OCI-LY1 (cell line): Measurements from ENCODE around the gene DCTN5.
"Not testable (repeated sequence)": the region's sequence is repeated elsewhere in the genome, so short reads cannot be mapped to it uniquely, and the experiment has no call there.

Experiments
- H2AFZ ChIP-seq: fragments of 200-600 bp; sonication (generic), shearing (Covaris generic); 2 replicates; pipeline ENCODE4 v1.6.0; 2014; ENCODE audit warnings: antibody characterized with exemption, mild to moderate bottlenecking, low read length
- H3F3A ChIP-seq: fragments of 200-600 bp; sonication (generic), shearing (Covaris generic); 2 replicates; pipeline ENCODE4 v1.6.0; 2014; ENCODE audit warnings: mild to moderate bottlenecking, antibody characterized with exemption, low read length, moderate library complexity; ENCODE audit not compliant: insufficient read depth
- H3K27ac ChIP-seq: fragments of 200-600 bp; sonication (generic); 2 replicates; pipeline ENCODE4 v1.5.1; 2014; ENCODE audit warnings: low read length, mixed run types, mild to moderate bottlenecking, low read depth; ENCODE audit not compliant: poor library complexity, severe bottlenecking
- H3K27me3 ChIP-seq: fragments of 200-600 bp; sonication (generic); 2 replicates; pipeline ENCODE4 v1.6.0; 2014; ENCODE audit warnings: antibody characterized with exemption, mild to moderate bottlenecking, low read length, moderate library complexity; ENCODE audit not compliant: insufficient read depth
- H3K36me3 ChIP-seq: fragments of 200-600 bp; sonication (generic); 2 replicates; pipeline ENCODE4 v1.6.1; 2014; ENCODE audit warnings: mild to moderate bottlenecking, antibody characterized with exemption, low read length, moderate library complexity, mixed read lengths; ENCODE audit not compliant: insufficient read depth
- H3K4me1 ChIP-seq: fragments of 200-600 bp; sonication (generic); 2 replicates; pipeline ENCODE4 v1.5.1; 2014; ENCODE audit warnings: mild to moderate bottlenecking, low read length, moderate library complexity; ENCODE audit not compliant: insufficient read depth, severe bottlenecking
- H3K4me2 ChIP-seq: fragments of 200-600 bp; sonication (generic), shearing (Covaris generic); 2 replicates; pipeline ENCODE4 v1.6.1; 2014; ENCODE audit warnings: low read length
- H3K4me3 ChIP-seq: fragments of 200-600 bp; sonication (generic); 2 replicates; pipeline ENCODE4 v1.5.1; 2014; ENCODE audit warnings: low read length, low read depth, mild to moderate bottlenecking, mixed read lengths; ENCODE audit not compliant: poor library complexity, severe bottlenecking
- H3K79me2 ChIP-seq: fragments of 200-600 bp; shearing (Covaris generic); 2 replicates; pipeline ENCODE4 v1.6.1; 2016; ENCODE audit warnings: mixed run types, low read length, mixed read lengths; ENCODE audit not compliant: insufficient read depth
- H3K9ac ChIP-seq: fragments of 200-600 bp; sonication (generic), shearing (Covaris generic); 2 replicates; pipeline ENCODE4 v1.6.1; 2014; ENCODE audit warnings: mild to moderate bottlenecking, low read length, mixed read lengths
- H3K9me2 ChIP-seq: fragments of 200-600 bp; sonication (generic), shearing (Covaris generic); 2 replicates; pipeline ENCODE4 v1.6.1; 2014; ENCODE audit warnings: low read depth, mild to moderate bottlenecking, low read length, mixed read lengths
- H3K9me3 ChIP-seq: fragments of 200-600 bp; shearing (Covaris generic); 2 replicates; pipeline ENCODE4 v1.6.1; 2014; ENCODE audit warnings: low read length, mixed read lengths
- H4K20me1 ChIP-seq: fragments of 200-600 bp; sonication (generic), shearing (Covaris generic); 2 replicates; pipeline ENCODE4 v1.6.0; 2016; ENCODE audit warnings: mild to moderate bottlenecking, low read length; ENCODE audit not compliant: insufficient read depth
- CTCF ChIP-seq: fragments of 200-600 bp; sonication (generic), shearing (Covaris generic); IDR thresholded peaks from 2 replicates; pipeline ENCODE4 v1.5.1; 2017; ENCODE audit warnings: mild to moderate bottlenecking, antibody characterized with exemption, low read length, moderate library complexity, mixed read lengths
- EZH2 ChIP-seq: fragments of 200-600 bp; sonication (generic), shearing (Covaris generic); IDR thresholded peaks from 2 replicates; pipeline ENCODE4 v1.8.0; 2017; ENCODE audit warnings: borderline replicate concordance, mixed run types, mild to moderate bottlenecking, antibody characterized with exemption, low read length, moderate library complexity, mixed read lengths

The DCTN5 gene

GRCh38 chr16:23712976-23713375 is 71.7 kb downstream of the DCTN5 start, which contains the start of gene ERN2:
Gene ERN2 (minus strand): TSS chr16:23713222. CDS start chr16:23713187, 35 bp downstream.
- H3F3A ChIP-seq, result no peaks in the 10 kb centered on the region
- no peak within 1 kb of the TSS for H3K9ac ChIP-seq
- H3K4me3 ChIP-seq, result no peak within 1 kb of the TSS
- H4K20me1 ChIP-seq, result no peaks in the 10 kb centered on the region
- peaks cover 17% of the 10 kb centered on the region; the same call in 1 of the 2 replicates for H3K27me3 ChIP-seq
- H3K27ac ChIP-seq, result no peak within 1 kb of the TSS
- no peaks in the 10 kb centered on the region for H3K79me2 ChIP-seq
- no peak for TF ChIP-seq CTCF
- TF ChIP-seq EZH2, result no peak
- peaks cover 11% of the 10 kb centered on the region for H3K9me3 ChIP-seq
- H3K4me2 ChIP-seq, result no peak within 1 kb of the TSS
- H3K36me3 ChIP-seq, result peaks cover 4% of the 10 kb centered on the region; the same call in 1 of the 2 replicates
- no peaks in the 10 kb centered on the region for H3K9me2 ChIP-seq
- H2AFZ ChIP-seq, result no peak within 1 kb of the TSS
- no peaks in the 10 kb centered on the region for H3K4me1 ChIP-seq

- no peaks in the 10 kb centered on the region for H3K9me2 ChIP-seq
- H3K27me3 ChIP-seq, result no peaks in the 10 kb centered on the region
- H3K9me3 ChIP-seq, result no peaks in the 10 kb centered on the region
- no peak overlapping the region for H3K27ac ChIP-seq
- no peak overlapping the region for H2AFZ ChIP-seq
- TF ChIP-seq EZH2 (no peak), CTCF (no peak)
- H3K4me2 ChIP-seq, result no peak overlapping the region
- H3K4me3 ChIP-seq, result no peak overlapping the region
- no peaks in the 10 kb centered on the region for H3K4me1 ChIP-seq
- H3K9ac ChIP-seq, result no peak overlapping the region
- H3K36me3 ChIP-seq, result no peaks in the 10 kb centered on the region
- no peaks in the 10 kb centered on the region for H4K20me1 ChIP-seq
- no peaks in the 10 kb centered on the region for H3K79me2 ChIP-seq
- no peaks in the 10 kb centered on the region for H3F3A ChIP-seq
These were observed 75.2 kb downstream of the DCTN5 start for GRCh38 chr16:23716484-23716883.

GRCh38 chr16:23722613-23723240 is 81.5 kb downstream of the DCTN5 start:
- not testable (repeated sequence) for H3K27me3 ChIP-seq, H3K4me2 ChIP-seq, H3K4me3 ChIP-seq

More at GRCh38 chr16:23722613-23723240, 81.5 kb downstream of the DCTN5 start:
- not testable (repeated sequence) for H3K9me3 ChIP-seq, H2AFZ ChIP-seq, H3F3A ChIP-seq, H3K9ac ChIP-seq, H3K9me2 ChIP-seq, H3K79me2 ChIP-seq, H3K4me1 ChIP-seq, H3K27ac ChIP-seq, H4K20me1 ChIP-seq, H3K36me3 ChIP-seq
